Mesendoderm (in vitro differentiated cells): ENCODE results near the gene PMPCA.

ENCODE experiments used
- DNase-seq: peaks from one replicate; pipeline ENCODE4 v3.0.0; 2013
- H2AK5ac ChIP-seq: 2 replicates; pipeline ENCODE4 v1.6.1; 2013; ENCODE audit warnings: low read length, inconsistent platforms
- H2BK120ac ChIP-seq: 2 replicates; pipeline ENCODE4 v1.6.1; 2013; ENCODE audit warnings: low read depth, mild to moderate bottlenecking, low read length, moderate library complexity, mixed read lengths
- H2BK15ac ChIP-seq: replicated peaks from 2 replicates; pipeline ENCODE4 v1.6.1; 2013; ENCODE audit warnings: low read depth, mild to moderate bottlenecking, moderate library complexity
- H2BK5ac ChIP-seq: 2 replicates; pipeline ENCODE4 v1.6.1; 2013; ENCODE audit warnings: low read length, inconsistent platforms
- H3K18ac ChIP-seq: 2 replicates; pipeline ENCODE4 v1.6.1; 2013; ENCODE audit warnings: mild to moderate bottlenecking, low read length, mixed read lengths
- H3K23ac ChIP-seq: one replicate; pipeline ENCODE4 v1.6.1; 2013; ENCODE audit warnings: low read length
- H3K27ac ChIP-seq: 2 replicates; pipeline ENCODE4 v1.5.1; 2013; ENCODE audit warnings: low read depth, mild to moderate bottlenecking, inconsistent platforms, low read length, moderate library complexity
- H3K27me3 ChIP-seq: 2 replicates; pipeline ENCODE4 v1.6.1; 2013; ENCODE audit warnings: low read length, control low read depth, mild to moderate bottlenecking, inconsistent platforms; ENCODE audit not compliant: insufficient read depth, poor library complexity
- H3K36me3 ChIP-seq: 2 replicates; pipeline ENCODE4 v1.6.1; 2013; ENCODE audit warnings: low read length, inconsistent platforms; ENCODE audit not compliant: control insufficient read depth, insufficient read depth
- H3K4ac ChIP-seq: one replicate; pipeline ENCODE4 v1.6.1; 2013; ENCODE audit warnings: low read depth, mild to moderate bottlenecking, low read length, moderate library complexity
- H3K4me1 ChIP-seq: 2 replicates; pipeline ENCODE4 v1.6.1; 2013; ENCODE audit warnings: low read depth, low read length, inconsistent platforms; ENCODE audit not compliant: control insufficient read depth
- H3K4me2 ChIP-seq: 2 replicates; pipeline ENCODE4 v1.6.1; 2013; ENCODE audit warnings: low read length
- H3K4me3 ChIP-seq: 2 replicates; pipeline ENCODE4 v1.5.1; 2013; ENCODE audit warnings: mild to moderate bottlenecking, low read length
- H3K56ac ChIP-seq: one replicate; pipeline ENCODE4 v1.6.1; 2013; ENCODE audit warnings: low read length
- H3K79me1 ChIP-seq: 2 replicates; pipeline ENCODE4 v1.6.1; 2013; ENCODE audit warnings: low read length, inconsistent platforms
- H3K79me2 ChIP-seq: 2 replicates; pipeline ENCODE4 v1.6.1; 2013; ENCODE audit warnings: mild to moderate bottlenecking, low read length; ENCODE audit not compliant: control insufficient read depth, insufficient read depth
- H3K9ac ChIP-seq: 2 replicates; pipeline ENCODE4 v1.6.1; 2013; ENCODE audit warnings: low read length, inconsistent platforms
- H4K5ac ChIP-seq: one replicate; pipeline ENCODE4 v1.6.1; 2013; ENCODE audit warnings: low read length
- H4K8ac ChIP-seq: one replicate; pipeline ENCODE4 v1.6.1; 2013; ENCODE audit warnings: low read depth, mild to moderate bottlenecking, control low read depth, low read length, moderate library complexity
- WGBS: extraction: QIAGEN DNeasy Blood & Tissue Kit; methylation state at CpG from one replicate; pipeline ENCODE4 v1.1.7; 2013; ENCODE audit warnings: low lambda C conversion rate, missing lambda C conversion rate; ENCODE audit not compliant: insufficient coverage; ENCODE audit errors: extremely low coverage; 5-methylcytosine and 5-hydroxymethylcytosine counted together

PMPCA gene

GRCh38 chr9:136429683-136430491 lies 19.4 kb downstream of the PMPCA start:
- no CpG with 5 or more reads among the region's 32 CpGs for WGBS
- no peak overlapping the region for H3K23ac ChIP-seq
- no peak overlapping the region for H2BK120ac ChIP-seq
- H2BK5ac ChIP-seq = no peak overlapping the region
- no peak overlapping the region for H4K8ac ChIP-seq
- H3K4me3 ChIP-seq = no peak overlapping the region
- no peak overlapping the region for H3K27ac ChIP-seq
- no peak overlapping the region for H2AK5ac ChIP-seq
- H3K4me2 ChIP-seq = no peak overlapping the region
- H3K36me3 ChIP-seq = no peaks in the 10 kb centered on the region
- no peak overlapping the region for H4K5ac ChIP-seq
- no peak overlapping the region for H3K4ac ChIP-seq
- H3K4me1 ChIP-seq = no peaks in the 10 kb centered on the region
- no peak overlapping the region for H3K56ac ChIP-seq
- DNase-seq = no peak
- H3K79me2 ChIP-seq = no peaks in the 10 kb centered on the region
- no peaks in the 10 kb centered on the region for H3K27me3 ChIP-seq
- H2BK15ac ChIP-seq = no peak overlapping the region
- no peak overlapping the region for H3K18ac ChIP-seq
- peaks cover 1% of the 10 kb centered on the region for H3K79me1 ChIP-seq
- no peak overlapping the region for H3K9ac ChIP-seq

- Histone ChIP-seq H3K4me1 (no peaks in the 10 kb centered on the region), H3K9ac (no peak overlapping the region), H3K4me2 (no peak overlapping the region), H4K5ac (no peak overlapping the region), H3K18ac (no peak overlapping the region), H3K56ac (no peak overlapping the region), H3K27ac (no peak overlapping the region), H3K36me3 (no peaks in the 10 kb centered on the region), H2BK5ac (no peak overlapping the region), H3K27me3 (no peaks in the 10 kb centered on the region), H4K8ac (no peak overlapping the region), H2BK15ac (no peak overlapping the region), H3K79me2 (peaks cover 3% of the 10 kb centered on the region), H2AK5ac (no peak overlapping the region), H3K79me1 (peaks cover 1% of the 10 kb centered on the region), H3K4ac (no peak overlapping the region), H2BK120ac (no peak overlapping the region), H3K4me3 (no peak overlapping the region), H3K23ac (no peak overlapping the region)
- DNase-seq = no peak
- no CpG with 5 or more reads among the region's 29 CpGs for WGBS
These were observed 20.3 kb downstream of the PMPCA start for GRCh38 chr9:136430588-136431234.

GRCh38 chr9:136431782-136432350 lies 21.4 kb downstream of the PMPCA start:
- H3K27ac ChIP-seq = no peak overlapping the region
- no peak overlapping the region for H2BK120ac ChIP-seq
- no peak overlapping the region for H3K4me2 ChIP-seq
- no peaks in the 10 kb centered on the region for H3K36me3 ChIP-seq
- no peak overlapping the region for H2AK5ac ChIP-seq
- no peak overlapping the region for H2BK5ac ChIP-seq
- peaks cover 5% of the 10 kb centered on the region for H3K79me2 ChIP-seq
- no CpG with 5 or more reads among the region's 36 CpGs for WGBS
- no peak overlapping the region for H3K23ac ChIP-seq
- no peak overlapping the region for H2BK15ac ChIP-seq
- no peak overlapping the region for H3K18ac ChIP-seq
- no peak overlapping the region for H3K4ac ChIP-seq
- H3K79me1 ChIP-seq = peaks cover 1% of the 10 kb centered on the region
- H4K5ac ChIP-seq = no peak overlapping the region
- no peaks in the 10 kb centered on the region for H3K27me3 ChIP-seq
- H4K8ac ChIP-seq = no peak overlapping the region
- no peak overlapping the region for H3K9ac ChIP-seq
- DNase-seq = no peak
- H3K4me1 ChIP-seq = no peaks in the 10 kb centered on the region
- no peak overlapping the region for H3K4me3 ChIP-seq
- H3K56ac ChIP-seq = no peak overlapping the region

- Histone ChIP-seq H2AK5ac (no peak overlapping the region), H3K18ac (no peak overlapping the region), H4K8ac (no peak overlapping the region), H4K5ac (no peak overlapping the region), H3K4me1 (no peaks in the 10 kb centered on the region), H3K79me2 (peaks cover 6% of the 10 kb centered on the region), H3K56ac (no peak overlapping the region), H3K36me3 (no peaks in the 10 kb centered on the region), H3K9ac (no peak overlapping the region), H3K79me1 (peaks cover 5% of the 10 kb centered on the region), H2BK5ac (no peak overlapping the region), H3K27me3 (no peaks in the 10 kb centered on the region), H2BK15ac (no peak overlapping the region), H3K4ac (no peak overlapping the region), H3K23ac (no peak overlapping the region), H3K4me2 (no peak overlapping the region), H3K27ac (no peak overlapping the region), H2BK120ac (no peak overlapping the region), H3K4me3 (no peak overlapping the region)
- WGBS = no CpG with 5 or more reads among the region's 26 CpGs
- no peak for DNase-seq
These were observed 22.1 kb downstream of the PMPCA start for GRCh38 chr9:136432591-136432990.

- Histone ChIP-seq H2AK5ac (no peak overlapping the region), H3K4me2 (no peak overlapping the region), H3K4ac (no peak overlapping the region), H3K18ac (no peak overlapping the region), H4K5ac (no peak overlapping the region), H2BK15ac (no peak overlapping the region), H3K27ac (no peak overlapping the region), H3K23ac (no peak overlapping the region), H3K36me3 (no peaks in the 10 kb centered on the region), H3K9ac (no peak overlapping the region), H3K79me1 (peaks cover 9% of the 10 kb centered on the region), H4K8ac (no peak overlapping the region), H2BK5ac (no peak overlapping the region), H3K79me2 (peaks cover 6% of the 10 kb centered on the region), H3K4me3 (no peak overlapping the region), H2BK120ac (no peak overlapping the region), H3K56ac (no peak overlapping the region), H3K4me1 (no peaks in the 10 kb centered on the region), H3K27me3 (no peaks in the 10 kb centered on the region)
- WGBS = no CpG with 5 or more reads among the region's 36 CpGs
- DNase-seq = no peak
These were observed 22.7 kb downstream of the PMPCA start for GRCh38 chr9:136433043-136433715.
